ENCODE measurements around the gene ERN1. TPM values are rescaled to one million over a fixed set of nuclear protein-coding genes. Genes with fewer than 3 reads are reported as not detected.

The ERN1 gene
- total RNA-seq, 4 donors from 2014 or later: 14.6 to 54.4 (median 30.4) TPM

DNA sequence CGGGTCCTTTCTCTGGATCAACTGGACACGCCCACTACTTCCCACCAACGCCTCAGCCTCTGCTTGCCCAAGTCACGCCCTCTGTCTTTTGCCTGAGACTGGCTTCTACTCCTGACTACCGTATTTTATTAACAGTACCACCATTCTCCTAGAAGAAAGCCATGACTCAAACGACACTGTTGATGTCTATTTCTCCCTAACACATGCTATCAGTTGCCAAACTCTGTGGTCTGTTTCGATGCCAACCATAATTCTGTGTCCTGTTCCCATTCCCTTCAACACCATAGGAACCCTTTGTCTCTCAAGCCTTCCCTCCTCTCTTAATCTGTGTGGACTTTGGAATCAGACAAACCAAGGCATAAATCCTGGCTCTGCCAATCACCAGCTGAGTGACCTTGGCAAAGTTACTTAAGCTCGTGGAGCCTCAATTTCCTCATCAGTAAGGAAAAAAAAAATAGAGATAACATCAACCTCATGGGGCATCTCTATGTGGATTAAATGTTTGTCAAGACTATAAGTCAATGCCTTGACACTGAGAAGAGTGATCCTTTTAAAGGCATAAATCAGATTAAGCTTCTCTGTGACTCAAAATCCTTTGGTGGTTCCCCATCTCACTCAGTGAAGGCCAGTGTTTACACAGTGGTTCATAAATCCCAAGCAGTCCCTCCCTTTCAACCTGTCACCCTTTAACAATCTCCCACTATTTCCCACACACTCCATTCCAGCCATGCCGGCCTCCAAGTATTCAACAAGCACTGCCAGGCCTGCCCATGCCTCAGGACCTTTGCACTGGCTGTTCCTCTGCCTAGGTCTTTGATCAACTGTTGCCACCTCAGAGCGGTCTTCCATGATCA is 45.6 kb downstream of the ERN1 start:
- no peak for DNase-seq (ENCODE audit: low spot score)
- TF ChIP-seq, protein P1, sequence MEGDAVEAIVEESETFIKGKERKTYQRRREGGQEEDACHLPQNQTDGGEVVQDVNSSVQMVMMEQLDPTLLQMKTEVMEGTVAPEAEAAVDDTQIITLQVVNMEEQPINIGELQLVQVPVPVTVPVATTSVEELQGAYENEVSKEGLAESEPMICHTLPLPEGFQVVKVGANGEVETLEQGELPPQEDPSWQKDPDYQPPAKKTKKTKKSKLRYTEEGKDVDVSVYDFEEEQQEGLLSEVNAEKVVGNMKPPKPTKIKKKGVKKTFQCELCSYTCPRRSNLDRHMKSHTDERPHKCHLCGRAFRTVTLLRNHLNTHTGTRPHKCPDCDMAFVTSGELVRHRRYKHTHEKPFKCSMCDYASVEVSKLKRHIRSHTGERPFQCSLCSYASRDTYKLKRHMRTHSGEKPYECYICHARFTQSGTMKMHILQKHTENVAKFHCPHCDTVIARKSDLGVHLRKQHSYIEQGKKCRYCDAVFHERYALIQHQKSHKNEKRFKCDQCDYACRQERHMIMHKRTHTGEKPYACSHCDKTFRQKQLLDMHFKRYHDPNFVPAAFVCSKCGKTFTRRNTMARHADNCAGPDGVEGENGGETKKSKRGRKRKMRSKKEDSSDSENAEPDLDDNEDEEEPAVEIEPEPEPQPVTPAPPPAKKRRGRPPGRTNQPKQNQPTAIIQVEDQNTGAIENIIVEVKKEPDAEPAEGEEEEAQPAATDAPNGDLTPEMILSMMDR (IDR thresholded peaks at IDR 0.05): no peak
- ATAC-seq (ENCODE audit: low FRiP score): no peak

DNA sequence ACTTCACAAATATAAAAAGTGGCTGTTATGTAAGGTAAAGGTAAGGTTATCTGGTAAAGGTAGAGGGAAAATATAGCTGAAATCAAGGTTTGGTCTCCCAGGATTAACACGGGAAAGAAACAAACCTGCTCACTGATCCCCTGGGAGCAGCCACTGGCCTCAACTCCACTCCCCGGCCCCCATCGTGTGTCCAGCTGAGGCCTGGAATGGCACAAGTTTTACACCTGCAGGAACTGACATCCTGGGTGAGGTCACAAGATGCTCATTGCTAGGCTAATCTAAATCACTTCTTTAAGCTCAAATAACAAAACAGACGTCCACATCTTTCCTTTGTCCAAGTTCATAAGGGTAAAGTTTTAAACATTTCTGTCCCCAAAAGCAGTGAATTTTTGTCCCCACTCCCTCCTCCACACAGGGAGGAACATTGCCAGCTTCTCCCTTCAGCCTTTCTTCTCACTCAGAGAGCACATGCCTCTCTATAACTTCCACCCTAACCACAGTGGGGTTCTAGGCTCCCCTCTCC is 46.3 kb downstream of the ERN1 start:
- no peak for DNase-seq (ENCODE audit: low spot score)
- TF ChIP-seq, protein P1 (IDR thresholded peaks at IDR 0.05): no peak
- no peak for ATAC-seq (ENCODE audit: low FRiP score)

DNA sequence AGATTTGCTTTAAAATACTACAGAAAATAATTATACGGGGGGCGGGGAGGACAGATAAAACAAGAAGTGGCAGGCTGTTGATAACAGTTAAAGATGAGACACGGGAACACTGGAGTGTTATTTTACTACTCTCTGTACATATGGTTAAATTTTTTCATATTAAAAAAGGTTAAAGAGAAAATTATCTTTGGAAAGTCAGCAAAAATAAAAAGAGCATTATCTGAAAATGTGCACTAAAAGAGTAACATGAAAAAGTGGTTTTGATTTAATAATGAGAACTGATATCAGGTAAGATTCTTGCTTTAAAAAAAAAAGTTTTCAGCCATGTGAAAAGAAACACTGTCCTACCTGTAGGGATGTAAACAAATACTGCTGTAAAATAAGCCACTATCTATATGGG is 46.9 kb downstream of the ERN1 start:
- ATAC-seq (ENCODE audit: low FRiP score): no peak
- TF ChIP-seq, protein P1 (IDR thresholded peaks at IDR 0.05): no peak

DNA sequence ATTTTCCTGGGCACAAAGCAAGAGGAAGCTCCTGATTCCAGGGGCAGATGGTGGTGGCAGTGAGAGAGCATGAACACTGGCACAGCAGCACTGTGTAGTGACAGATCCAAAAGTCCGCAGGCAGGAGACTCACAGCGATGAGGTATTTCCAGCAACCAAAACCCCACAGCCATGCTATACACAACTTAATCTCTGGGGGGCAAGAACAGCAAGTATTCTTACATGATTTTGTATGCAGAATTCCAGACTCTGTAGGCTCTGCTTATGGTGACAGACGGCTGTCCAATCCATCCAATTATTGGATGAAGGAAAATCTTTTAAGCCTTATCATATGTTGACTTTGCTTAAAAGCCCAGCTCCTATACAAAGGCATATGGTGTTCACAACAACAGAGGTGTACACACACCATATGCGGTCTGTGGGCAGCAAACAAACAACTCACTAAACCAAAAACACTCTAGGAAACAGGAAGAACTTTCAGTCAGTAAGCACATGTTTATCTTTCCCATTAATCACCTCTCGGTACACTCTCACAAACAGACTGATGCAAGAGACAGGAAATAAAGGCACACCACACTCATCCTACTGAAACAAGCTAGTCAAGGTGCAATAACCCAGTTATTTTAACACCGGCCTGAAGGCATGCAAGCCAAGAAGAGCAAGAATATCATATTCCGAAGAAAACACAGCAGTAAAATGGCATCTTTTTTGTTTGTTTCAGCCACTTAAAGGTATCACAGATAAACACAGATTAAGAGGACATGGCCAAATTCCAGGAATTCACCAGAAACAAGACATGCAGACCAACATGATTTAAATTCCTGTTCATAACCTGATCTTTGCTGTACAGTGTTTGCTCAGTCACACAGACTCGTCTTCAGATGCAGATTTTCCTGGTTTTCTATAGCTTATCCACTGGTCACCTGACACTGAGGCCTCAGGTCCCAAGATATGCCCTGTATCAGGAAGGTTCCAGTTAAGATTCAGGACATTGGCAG is 47.8 kb downstream of the ERN1 start:
- peak; percentile 53 for ATAC-seq (ENCODE audit: low FRiP score)
- TF ChIP-seq, protein P1 (IDR thresholded peaks at IDR 0.05): no peak
- DNase-seq (ENCODE audit: low spot score): no peak

More for the DNA sequence above, 46.9 kb downstream of the ERN1 start:
- no peak for DNase-seq (ENCODE audit: low spot score)

DNA sequence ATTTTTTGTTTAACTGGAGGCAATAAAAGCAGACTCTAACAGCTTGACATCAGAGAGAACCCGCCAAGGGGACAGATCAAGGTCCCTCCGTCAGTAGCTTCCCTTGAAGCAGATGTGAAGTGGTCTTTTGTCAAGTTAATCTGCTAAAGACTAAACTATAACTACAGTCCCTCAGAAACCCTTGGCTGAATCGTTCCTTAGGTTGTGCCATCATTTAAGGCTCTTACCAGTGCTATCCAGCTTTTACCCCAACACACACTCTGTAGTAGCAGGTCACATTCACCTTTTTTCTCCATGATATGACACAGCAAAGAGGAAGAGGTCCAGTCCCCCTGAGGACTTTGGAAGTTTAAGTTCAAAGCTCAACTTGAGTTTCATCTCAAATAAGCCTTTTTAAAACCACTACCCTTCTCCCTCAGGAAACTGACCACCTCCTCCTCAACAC is 49.7 kb downstream of the ERN1 start:
- DNase-seq (ENCODE audit: low spot score): no peak
- ATAC-seq (ENCODE audit: low FRiP score): no peak
- TF ChIP-seq, protein P1 (IDR thresholded peaks at IDR 0.05): no peak

DNA sequence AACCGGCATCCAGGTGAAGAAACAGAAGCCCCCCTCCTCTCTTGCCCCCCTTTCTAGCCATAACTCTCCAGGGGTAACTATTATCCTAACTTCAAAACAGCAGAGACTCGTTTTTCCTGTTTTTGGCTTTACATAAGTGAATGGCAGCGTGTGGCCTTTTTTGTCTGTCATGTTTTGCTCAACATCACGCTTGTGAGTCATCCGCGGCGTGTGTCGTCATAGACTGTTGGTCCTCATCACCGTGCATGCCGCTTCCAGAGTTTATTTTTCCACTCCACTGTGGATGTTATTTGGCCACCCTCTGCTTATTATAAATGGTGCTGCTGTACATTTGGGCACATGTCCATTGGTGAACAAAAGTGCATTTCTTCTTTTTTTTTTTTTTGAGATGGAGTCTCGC is 52.6 kb downstream of the ERN1 start:
- peak; percentile 45 for DNase-seq (ENCODE audit: low spot score)
- TF ChIP-seq, protein P1 (IDR thresholded peaks at IDR 0.05): no peak
- no peak for ATAC-seq (ENCODE audit: low FRiP score)

Measured in omental fat pad (tissue), 4 donors.